Keratinocyte (primary cell): ENCODE measurements around the gene ATP5F1E. TPM values are rescaled to one million over a fixed set of nuclear protein-coding genes. Genes with fewer than 3 reads are reported as not detected.
A peak's percentile ranks its signal among the peaks of the same experiment; 100 is the strongest.

Experiments used
- DNase-seq: peaks from one replicate; pipeline ENCODE4 v3.0.0-alpha.2; 2011; ENCODE audit warnings: low read depth, missing footprints, low spot score
- FAIRE-seq: peaks from 2 replicates; lab custom pipeline; 2011; peaks lifted over from hg19 to GRCh38; lab: Jason Lieb, UNC
- H2AFZ ChIP-seq: 2 replicates; pipeline ENCODE4 v1.6.0; 2012; ENCODE audit warnings: low read length, control low read depth, inconsistent platforms; ENCODE audit not compliant: control insufficient read depth
- H3K27ac ChIP-seq: 2 replicates; pipeline ENCODE4 v1.5.1; 2011; ENCODE audit warnings: low read length; ENCODE audit not compliant: control insufficient read depth, insufficient read depth
- H3K27me3 ChIP-seq: 3 replicates; pipeline ENCODE4 v1.6.0; 2011; ENCODE audit warnings: low read length; ENCODE audit not compliant: control insufficient read depth, insufficient read depth; ENCODE audit errors: extremely low read depth
- H3K36me3 ChIP-seq, 2 experiments: 2 replicates in 1 of 2; 3 replicates in 1 of 2; pipeline ENCODE4 v1.5.1; 2011; ENCODE audit warnings: low read length in 2 of 2, mild to moderate bottlenecking in 1 of 2; ENCODE audit not compliant: control insufficient read depth in 2 of 2, insufficient read depth in 2 of 2; ENCODE audit errors: extremely low read depth in 1 of 2
- H3K4me1 ChIP-seq: 3 replicates; pipeline ENCODE4 v1.5.1; 2011; ENCODE audit warnings: low read length; ENCODE audit not compliant: control insufficient read depth, insufficient read depth; ENCODE audit errors: extremely low read depth
- H3K4me2 ChIP-seq: 3 replicates; pipeline ENCODE4 v1.6.0; 2011; ENCODE audit warnings: low read depth, low read length; ENCODE audit not compliant: control insufficient read depth, insufficient read depth; ENCODE audit errors: extremely low read depth
- H3K4me3 ChIP-seq, 3 experiments: fragments of 200-600 bp in 1 of 3; sonication (generic) in 1 of 3; 2 replicates in 2 of 3; 3 replicates in 1 of 3; pipeline ENCODE4 v1.5.1; 2011 to 2016; ENCODE audit warnings: low read length in 3 of 3, mild to moderate bottlenecking in 3 of 3, control low read depth in 2 of 3, inconsistent platforms in 1 of 3, low read depth in 1 of 3, mixed read lengths in 1 of 3, mixed run types in 1 of 3, moderate library complexity in 1 of 3; ENCODE audit not compliant: control insufficient read depth in 2 of 3, insufficient read depth in 2 of 3; ENCODE audit errors: extremely low read depth in 1 of 3
- H3K79me2 ChIP-seq: 2 replicates; pipeline ENCODE4 v1.6.0; 2012; ENCODE audit warnings: low read length; ENCODE audit not compliant: control insufficient read depth, insufficient read depth
- H3K9ac ChIP-seq: 3 replicates; pipeline ENCODE4 v1.6.0; 2011; ENCODE audit warnings: low read length; ENCODE audit not compliant: control insufficient read depth, insufficient read depth; ENCODE audit errors: extremely low read depth
- H3K9me1 ChIP-seq: 3 replicates; pipeline ENCODE4 v1.6.0; 2011; ENCODE audit warnings: low read length; ENCODE audit not compliant: control insufficient read depth, insufficient read depth; ENCODE audit errors: extremely low read depth
- H3K9me3 ChIP-seq: 2 replicates; pipeline ENCODE4 v1.5.1; 2012; ENCODE audit warnings: low read depth, low read length; ENCODE audit not compliant: control insufficient read depth
- H4K20me1 ChIP-seq: 3 replicates; pipeline ENCODE4 v1.6.0; 2011; ENCODE audit warnings: low read length; ENCODE audit not compliant: control insufficient read depth, insufficient read depth; ENCODE audit errors: extremely low read depth
- CTCF ChIP-seq, 3 experiments: IDR thresholded peaks in 1 of 3; conservative IDR thresholded peaks in 1 of 3; optimal IDR thresholded peaks in 1 of 3; 2 replicates in 2 of 3; 3 replicates in 1 of 3; pipeline versions ENCODE3 to v1.5.1; 2011; ENCODE audit warnings: low read length in 3 of 3, mild to moderate bottlenecking in 3 of 3, moderate library complexity in 2 of 3, control low read depth in 1 of 3, inconsistent platforms in 1 of 3; ENCODE audit not compliant: insufficient read depth in 2 of 3; ENCODE audit errors: extremely low read depth in 1 of 3
- EZH2 ChIP-seq: IDR thresholded peaks from one replicate; pipeline ENCODE4 v1.6.1; 2012; ENCODE audit warnings: inconsistent platforms, mild to moderate bottlenecking, low read length, moderate library complexity
- dilution Hi-C: fragments of 300-500 bp; cut with MboI; formaldehyde crosslinking; loops from one replicate; pipeline ENCODE4 v1.7.0; 2020; ENCODE audit warnings: low sequenced_read_pairs; ENCODE audit not compliant: extremely low pct_ligation_motif_present
- polyA plus RNA-seq, 5 experiments: library from polyadenylated mRNA; depleted of rRNA in 3 of 5; stranded (reverse) in 3 of 5; stranded (forward) in 1 of 5; unstranded in 1 of 5; fragments of >200 nt; gene quantifications; 1 replicate in 1 of 5; 2 replicates in 3 of 5; 3 replicates in 1 of 5; pipeline versions ENCODE4 v1.2.1 to v1.2.3, GENCODE V29; 2011 to 2012; ENCODE audit warnings: missing spikeins in 2 of 5, low read depth in 1 of 5, low replicate concordance in 1 of 5

Gene ATP5F1E
- polyA plus RNA-seq, 1 donor (not counting 4 experiments of a cell fraction or from before 2014, with no cell fraction given), result 99.7 TPM

DNA sequence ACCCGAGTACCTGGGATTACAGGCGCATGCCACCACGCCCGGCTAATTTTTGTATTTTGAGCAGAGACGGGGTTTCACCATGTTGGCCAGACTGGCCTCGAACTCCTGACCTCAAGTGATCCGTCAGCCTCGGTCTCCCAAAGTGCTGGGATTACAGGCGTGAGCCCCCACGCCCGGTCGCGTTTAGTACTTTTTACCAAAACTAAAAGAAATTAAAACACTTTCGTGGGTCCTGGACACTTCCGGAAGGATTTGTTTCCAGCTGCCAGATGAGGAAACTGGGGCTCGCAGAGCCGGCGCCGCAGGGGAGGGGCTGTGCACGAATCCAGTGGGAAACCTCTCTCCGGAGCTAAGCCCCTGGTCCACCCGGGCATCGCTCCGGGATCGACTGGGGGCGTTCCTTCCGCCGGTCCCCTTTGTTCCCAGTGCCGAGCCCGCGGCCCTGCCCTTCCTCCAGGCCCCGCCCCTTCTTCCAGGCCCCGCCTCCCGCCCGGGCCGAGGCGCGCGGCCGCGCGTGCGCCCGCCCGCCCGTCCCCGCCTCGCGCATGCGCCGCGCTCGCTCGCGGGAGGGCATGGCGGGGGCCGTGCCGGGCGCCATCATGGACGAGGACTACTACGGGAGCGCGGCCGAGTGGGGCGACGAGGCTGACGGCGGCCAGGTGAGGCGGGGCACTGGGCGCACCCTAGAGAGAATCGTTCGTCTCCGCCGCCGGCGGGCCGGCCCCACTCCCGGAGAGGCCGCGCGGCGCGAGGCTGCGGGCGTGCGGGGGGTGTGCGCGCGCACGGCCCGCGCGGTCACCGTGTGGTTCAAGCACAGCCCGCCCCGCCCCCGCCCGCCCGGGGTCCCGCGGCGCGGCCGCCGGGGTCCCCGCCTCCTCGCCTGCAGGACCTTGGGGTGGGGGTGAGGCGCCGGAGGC lies 51.2 kb downstream of the ATP5F1E start, which contains the start of gene NELFCD:
Gene NELFCD (plus strand): TSS at position 546 of the 917 bp plus-strand sequence. CDS start 54 bp downstream, at position 600.
- FAIRE-seq (no peak), DNase-seq (peak; percentile 13)
- H3K9me1 ChIP-seq, result no peaks in the 10 kb centered on the region
- peak within 1 kb of the TSS; percentile 68 to 92 (median 71) for H3K4me3 ChIP-seq
- H3K36me3 ChIP-seq, result peaks cover 2 to 8% of the 10 kb centered on the region in 2 experiments
- peaks cover 4% of the 10 kb centered on the region for H4K20me1 ChIP-seq
- H3K9me3 ChIP-seq, result no peaks in the 10 kb centered on the region
- H3K4me2 ChIP-seq, result peak within 1 kb of the TSS; percentile 82
- H3K4me1 ChIP-seq, result peaks cover 6% of the 10 kb centered on the region
- H3K9ac ChIP-seq, result peak within 1 kb of the TSS; percentile 80
- TF ChIP-seq EZH2 (no peak), CTCF (optimal IDR thresholded peaks at IDR 0.05 in 1 of 3, IDR thresholded peaks at IDR 0.05 in 1 of 3, conservative IDR thresholded peaks at IDR 0.05 in 1 of 3; ENCODE audit: extremely low read depth in 1 of 3, insufficient read depth in 2 of 3, low read length in 3 of 3) (no peak)
- no peaks in the 10 kb centered on the region for H3K27me3 ChIP-seq
- H3K79me2 ChIP-seq, result peaks cover 45% of the 10 kb centered on the region
- dilution Hi-C loops, result no loop called here
- H3K27ac ChIP-seq, result peak within 1 kb of the TSS; percentile 50
- peak within 1 kb of the TSS; percentile 90 for H2AFZ ChIP-seq

DNA sequence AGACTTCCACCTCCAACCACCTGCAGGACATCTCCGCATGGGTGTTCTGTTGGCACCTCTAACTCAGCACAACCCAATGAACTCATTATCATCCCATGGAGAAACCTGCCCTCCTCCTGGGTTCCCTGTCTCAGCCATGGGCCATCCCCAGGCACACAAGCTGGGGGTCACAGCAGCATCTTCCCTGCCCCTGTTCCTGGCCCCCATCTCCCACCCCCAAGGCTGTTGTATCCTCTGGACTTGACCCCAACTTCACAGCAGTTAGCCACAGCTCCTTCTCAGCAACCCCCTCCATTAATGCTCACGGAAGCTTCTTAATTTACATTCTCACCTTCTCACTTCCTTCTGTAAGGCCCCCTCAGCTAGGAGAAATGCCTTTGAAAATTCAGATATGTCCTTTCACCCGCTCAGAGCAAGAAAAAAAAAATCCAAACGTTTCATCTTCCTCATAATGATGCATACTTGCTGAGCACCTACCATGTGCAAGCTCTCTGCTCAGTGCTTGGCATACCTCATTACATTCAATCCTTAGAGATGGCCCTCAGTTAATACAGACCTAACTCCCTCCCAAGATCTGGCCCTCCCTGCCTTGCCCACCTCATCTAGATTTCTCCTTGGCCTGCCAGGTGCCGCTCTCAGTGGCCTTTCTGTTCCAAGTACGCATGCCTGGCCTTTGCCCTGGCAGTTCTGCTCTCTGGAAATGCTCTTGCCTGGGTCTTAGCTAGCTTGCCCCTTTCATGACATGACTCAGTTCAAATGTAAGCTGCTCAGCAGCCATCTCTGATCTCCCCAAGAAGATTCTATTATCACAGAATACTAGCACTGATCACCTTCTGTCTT lies 53.6 kb downstream of the ATP5F1E start:
- dilution Hi-C loops, result no loop called here
- Histone ChIP-seq H3K36me3 (no peaks in the 10 kb centered on the region), H2AFZ (no peak overlapping the region), H3K9ac (no peak overlapping the region), H3K27me3 (no peaks in the 10 kb centered on the region), H3K4me1 (peaks cover 6% of the 10 kb centered on the region), H4K20me1 (no peaks in the 10 kb centered on the region), H3K79me2 (peaks cover 21% of the 10 kb centered on the region), H3K9me1 (no peaks in the 10 kb centered on the region), H3K27ac (no peak overlapping the region), H3K4me2 (no peak overlapping the region), H3K4me3 (no peak overlapping the region), H3K9me3 (no peaks in the 10 kb centered on the region)
- TF ChIP-seq EZH2 (no peak), CTCF (optimal IDR thresholded peaks at IDR 0.05 in 1 of 3, IDR thresholded peaks at IDR 0.05 in 1 of 3, conservative IDR thresholded peaks at IDR 0.05 in 1 of 3; ENCODE audit: extremely low read depth in 1 of 3, insufficient read depth in 2 of 3, low read length in 3 of 3) (no peak)
- DNase-seq (no peak), FAIRE-seq (no peak)
